ENCODE data around the gene AATK. TPM values are rescaled to one million over a fixed set of nuclear protein-coding genes. Genes with fewer than 3 reads are reported as not detected.

AATK gene
- total and polyA plus RNA-seq, 2 experiments from 2014 or later, result 1.1 to 5.0 TPM

DNA sequence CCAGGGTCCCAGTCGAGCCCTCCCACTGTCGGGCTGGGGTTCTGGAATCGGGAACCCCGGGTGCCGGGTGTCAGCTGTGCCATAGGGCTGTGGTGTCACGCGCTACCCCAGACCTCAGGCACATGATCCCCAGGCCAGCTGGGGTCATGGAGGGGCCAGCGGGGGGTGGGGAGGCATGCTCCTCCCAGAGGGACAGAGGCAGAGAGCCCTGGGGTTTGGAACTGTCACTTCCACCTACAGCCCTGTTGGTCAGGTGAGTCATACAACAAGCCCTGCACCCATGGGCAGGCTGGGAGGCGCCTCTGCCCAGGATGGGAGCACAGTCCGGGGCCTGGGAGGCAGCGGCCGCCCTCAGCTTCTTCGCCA, 68.1 kb downstream of the AATK start:
- no peaks in the 10 kb centered on the region for H4K20me1 ChIP-seq (replicated peaks; ENCODE audit: insufficient read depth)
- peaks cover 6% of the 10 kb centered on the region; the same call in 1 of the 2 replicates for H3K4me1 ChIP-seq (ENCODE audit: insufficient read depth)
- ATAC-seq (no peak), DNase-seq (ENCODE audit: low spot score) (no peak)
- no peak for TF ChIP-seq POLR2AphosphoS5 (IDR thresholded peaks at IDR 0.05; ENCODE audit: low read depth)
- TF ChIP-seq, protein P1, sequence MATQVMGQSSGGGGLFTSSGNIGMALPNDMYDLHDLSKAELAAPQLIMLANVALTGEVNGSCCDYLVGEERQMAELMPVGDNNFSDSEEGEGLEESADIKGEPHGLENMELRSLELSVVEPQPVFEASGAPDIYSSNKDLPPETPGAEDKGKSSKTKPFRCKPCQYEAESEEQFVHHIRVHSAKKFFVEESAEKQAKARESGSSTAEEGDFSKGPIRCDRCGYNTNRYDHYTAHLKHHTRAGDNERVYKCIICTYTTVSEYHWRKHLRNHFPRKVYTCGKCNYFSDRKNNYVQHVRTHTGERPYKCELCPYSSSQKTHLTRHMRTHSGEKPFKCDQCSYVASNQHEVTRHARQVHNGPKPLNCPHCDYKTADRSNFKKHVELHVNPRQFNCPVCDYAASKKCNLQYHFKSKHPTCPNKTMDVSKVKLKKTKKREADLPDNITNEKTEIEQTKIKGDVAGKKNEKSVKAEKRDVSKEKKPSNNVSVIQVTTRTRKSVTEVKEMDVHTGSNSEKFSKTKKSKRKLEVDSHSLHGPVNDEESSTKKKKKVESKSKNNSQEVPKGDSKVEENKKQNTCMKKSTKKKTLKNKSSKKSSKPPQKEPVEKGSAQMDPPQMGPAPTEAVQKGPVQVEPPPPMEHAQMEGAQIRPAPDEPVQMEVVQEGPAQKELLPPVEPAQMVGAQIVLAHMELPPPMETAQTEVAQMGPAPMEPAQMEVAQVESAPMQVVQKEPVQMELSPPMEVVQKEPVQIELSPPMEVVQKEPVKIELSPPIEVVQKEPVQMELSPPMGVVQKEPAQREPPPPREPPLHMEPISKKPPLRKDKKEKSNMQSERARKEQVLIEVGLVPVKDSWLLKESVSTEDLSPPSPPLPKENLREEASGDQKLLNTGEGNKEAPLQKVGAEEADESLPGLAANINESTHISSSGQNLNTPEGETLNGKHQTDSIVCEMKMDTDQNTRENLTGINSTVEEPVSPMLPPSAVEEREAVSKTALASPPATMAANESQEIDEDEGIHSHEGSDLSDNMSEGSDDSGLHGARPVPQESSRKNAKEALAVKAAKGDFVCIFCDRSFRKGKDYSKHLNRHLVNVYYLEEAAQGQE (IDR thresholded peaks at IDR 0.05; ENCODE audit: unreplicated experiment), result no peak
- H3F3A ChIP-seq (replicated peaks; ENCODE audit: low read depth), result no peaks in the 10 kb centered on the region
- peaks cover 21% of the 10 kb centered on the region for H3K27me3 Mint-ChIP-seq (ENCODE audit: insufficient read depth, low read depth, poor library complexity)
- no peak overlapping the region for H2AFZ ChIP-seq
- H3K9me3 Mint-ChIP-seq, result no peaks in the 10 kb centered on the region
- no peak overlapping the region for H3K27ac ChIP-seq (ENCODE audit: low read depth)
- no peaks in the 10 kb centered on the region for H3K79me2 ChIP-seq (replicated peaks; ENCODE audit: insufficient read depth)
- H3K4me2 ChIP-seq, result no peak overlapping the region
- H3K27me3 ChIP-seq (ENCODE audit: insufficient read depth), result no peaks in the 10 kb centered on the region
- no peaks in the 10 kb centered on the region for H3K9me2 ChIP-seq (ENCODE audit: insufficient read depth)
- H3K36me3 ChIP-seq (ENCODE audit: insufficient read depth), result no peaks in the 10 kb centered on the region
- no peak overlapping the region for H3K4me3 ChIP-seq
- H3K4me3 Mint-ChIP-seq, result no peak overlapping the region
- H3K4me1 Mint-ChIP-seq, result peaks cover 27% of the 10 kb centered on the region
- no peaks in the 10 kb centered on the region for H3K36me3 Mint-ChIP-seq (ENCODE audit: low read depth)
- H3K27ac Mint-ChIP-seq, result no peak overlapping the region

DNA sequence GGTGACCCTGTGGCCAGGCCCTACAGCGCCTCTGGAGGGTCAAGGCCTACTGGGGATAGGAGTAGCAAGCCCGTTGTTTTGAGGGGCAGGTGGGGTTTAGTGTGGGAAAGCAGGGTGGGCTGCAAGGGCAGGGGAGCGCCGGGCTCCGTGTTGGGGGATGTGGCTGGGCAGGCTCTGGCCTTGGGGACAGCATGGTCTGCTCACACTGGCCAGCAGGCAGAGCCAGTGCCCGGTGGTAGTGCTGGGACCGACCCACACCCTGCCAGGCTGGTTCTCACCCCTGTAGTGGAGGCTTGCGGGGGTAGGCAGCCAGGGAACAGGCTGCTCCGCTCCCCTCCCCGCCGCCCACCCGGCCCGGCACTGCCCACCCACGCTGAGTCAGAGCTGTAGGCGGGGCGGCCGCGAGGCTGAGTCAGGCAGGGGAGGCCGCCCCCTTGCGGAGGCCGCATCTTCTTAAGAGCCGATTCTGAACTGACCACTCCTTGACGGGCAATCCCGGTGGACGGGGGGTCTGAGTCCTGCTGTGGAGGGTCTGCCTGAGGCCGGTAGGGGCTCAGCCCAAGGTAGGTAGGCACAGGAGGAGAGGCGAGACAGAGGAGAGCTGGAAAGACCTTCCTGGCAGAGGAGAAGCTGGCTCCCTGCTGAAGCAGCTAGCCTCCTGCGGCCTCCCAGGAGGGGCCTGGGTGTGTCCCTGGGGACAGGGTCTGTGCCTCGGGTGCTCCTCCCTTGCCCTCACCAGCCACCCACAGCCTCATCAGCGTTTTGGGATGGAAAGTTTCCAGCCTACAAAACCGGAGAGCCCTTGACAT, 68.7 kb downstream of the AATK start:
- no peak overlapping the region for H3K4me3 ChIP-seq

More for the DNA sequence above, 68.7 kb downstream of the AATK start:
- Mint-ChIP-seq H3K4me1 (peaks cover 27% of the 10 kb centered on the region), H3K36me3 (ENCODE audit: low read depth) (no peaks in the 10 kb centered on the region), H3K27me3 (ENCODE audit: insufficient read depth, low read depth, poor library complexity) (peaks cover 24% of the 10 kb centered on the region), H3K27ac (peak overlapping the region; percentile 62; the same call in 1 of the 2 replicates), H3K9me3 (no peaks in the 10 kb centered on the region), H3K4me3 (no peak overlapping the region)
- no peaks in the 10 kb centered on the region for H3K9me2 ChIP-seq (ENCODE audit: insufficient read depth)
- no peaks in the 10 kb centered on the region for H3F3A ChIP-seq (replicated peaks; ENCODE audit: low read depth)
- no peak overlapping the region for H3K4me2 ChIP-seq
- no peaks in the 10 kb centered on the region for H3K36me3 ChIP-seq (ENCODE audit: insufficient read depth)
- ATAC-seq, result peak; percentile 28
- no peaks in the 10 kb centered on the region for H3K79me2 ChIP-seq (replicated peaks; ENCODE audit: insufficient read depth)
- no peaks in the 10 kb centered on the region for H4K20me1 ChIP-seq (replicated peaks; ENCODE audit: insufficient read depth)
- TF ChIP-seq, protein P2, sequence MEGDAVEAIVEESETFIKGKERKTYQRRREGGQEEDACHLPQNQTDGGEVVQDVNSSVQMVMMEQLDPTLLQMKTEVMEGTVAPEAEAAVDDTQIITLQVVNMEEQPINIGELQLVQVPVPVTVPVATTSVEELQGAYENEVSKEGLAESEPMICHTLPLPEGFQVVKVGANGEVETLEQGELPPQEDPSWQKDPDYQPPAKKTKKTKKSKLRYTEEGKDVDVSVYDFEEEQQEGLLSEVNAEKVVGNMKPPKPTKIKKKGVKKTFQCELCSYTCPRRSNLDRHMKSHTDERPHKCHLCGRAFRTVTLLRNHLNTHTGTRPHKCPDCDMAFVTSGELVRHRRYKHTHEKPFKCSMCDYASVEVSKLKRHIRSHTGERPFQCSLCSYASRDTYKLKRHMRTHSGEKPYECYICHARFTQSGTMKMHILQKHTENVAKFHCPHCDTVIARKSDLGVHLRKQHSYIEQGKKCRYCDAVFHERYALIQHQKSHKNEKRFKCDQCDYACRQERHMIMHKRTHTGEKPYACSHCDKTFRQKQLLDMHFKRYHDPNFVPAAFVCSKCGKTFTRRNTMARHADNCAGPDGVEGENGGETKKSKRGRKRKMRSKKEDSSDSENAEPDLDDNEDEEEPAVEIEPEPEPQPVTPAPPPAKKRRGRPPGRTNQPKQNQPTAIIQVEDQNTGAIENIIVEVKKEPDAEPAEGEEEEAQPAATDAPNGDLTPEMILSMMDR (conservative IDR thresholded peaks at IDR 0.05; ENCODE audit: low read depth in 2 of 2), result peak; percentile 41 to 68
- no peak for TF ChIP-seq JUNB (IDR thresholded peaks at IDR 0.05; ENCODE audit: unreplicated experiment)
- H2AFZ ChIP-seq, result no peak overlapping the region
- H3K27ac ChIP-seq (ENCODE audit: low read depth), result no peak overlapping the region
- peaks cover 6% of the 10 kb centered on the region; the same call in 1 of the 2 replicates for H3K4me1 ChIP-seq (ENCODE audit: insufficient read depth)
- no peaks in the 10 kb centered on the region for H3K27me3 ChIP-seq (ENCODE audit: insufficient read depth)
- peak; percentile 72 for DNase-seq (ENCODE audit: low spot score)

Measured in GM23338 (cell line).